ENCODE measurements around the gene NMNAT1.
A peak's percentile ranks its signal among the peaks of the same experiment; 100 is the strongest.
"Not testable (repeated sequence)": the region's sequence is repeated elsewhere in the genome, so short reads cannot be mapped to it uniquely, and the experiment has no call there.

NMNAT1 gene

GRCh38 chr1:10021992-10022391 lies 78.7 kb downstream of the NMNAT1 start:
- DNase-seq: not testable (repeated sequence)

DNA sequence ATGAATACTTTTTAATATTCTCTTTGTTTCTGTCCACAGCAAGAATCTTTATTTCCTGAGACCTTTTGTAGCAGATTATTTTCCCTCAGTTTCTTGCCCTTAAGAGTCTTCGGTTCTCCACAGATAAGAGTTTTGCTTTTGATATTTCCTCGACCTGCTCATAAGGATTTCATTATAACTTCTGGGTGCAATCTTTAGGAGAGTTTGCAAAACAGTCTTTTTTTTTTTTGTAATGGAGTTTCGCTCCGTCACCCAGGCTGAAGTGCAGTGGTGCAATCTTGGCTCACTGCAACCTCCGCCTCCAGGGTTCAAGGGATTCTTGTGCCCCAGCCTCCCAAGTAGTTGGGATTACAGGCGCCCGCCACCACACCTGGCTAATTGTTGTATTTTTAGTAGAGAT lies 79.4 kb downstream of the NMNAT1 start:
- DNase-seq: no peak

GRCh38 chr1:10025354-10025753 lies 82.1 kb downstream of the NMNAT1 start:
- DNase-seq: no peak

DNA sequence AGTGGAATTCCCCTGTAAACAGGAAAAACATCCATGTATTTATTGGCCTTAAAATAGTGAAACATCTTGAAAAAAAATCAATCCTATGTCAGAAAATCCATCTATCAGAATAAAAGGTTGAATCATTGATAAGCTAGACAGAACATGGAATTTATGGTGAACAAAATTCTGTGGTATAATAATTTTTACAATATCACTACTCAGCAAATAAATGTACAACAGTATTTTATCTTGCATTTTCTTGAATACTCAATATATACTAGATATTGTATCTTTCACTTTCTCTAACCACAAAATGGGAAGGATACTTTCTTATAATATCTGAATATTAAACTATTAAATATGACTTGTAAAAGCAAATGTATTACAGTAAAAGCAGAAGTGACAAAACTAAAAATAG lies 83.8 kb downstream of the NMNAT1 start:
- DNase-seq: no peak

- not testable (repeated sequence) for DNase-seq
These were observed 85.8 kb downstream of the NMNAT1 start for GRCh38 chr1:10028956-10029500.

DNA sequence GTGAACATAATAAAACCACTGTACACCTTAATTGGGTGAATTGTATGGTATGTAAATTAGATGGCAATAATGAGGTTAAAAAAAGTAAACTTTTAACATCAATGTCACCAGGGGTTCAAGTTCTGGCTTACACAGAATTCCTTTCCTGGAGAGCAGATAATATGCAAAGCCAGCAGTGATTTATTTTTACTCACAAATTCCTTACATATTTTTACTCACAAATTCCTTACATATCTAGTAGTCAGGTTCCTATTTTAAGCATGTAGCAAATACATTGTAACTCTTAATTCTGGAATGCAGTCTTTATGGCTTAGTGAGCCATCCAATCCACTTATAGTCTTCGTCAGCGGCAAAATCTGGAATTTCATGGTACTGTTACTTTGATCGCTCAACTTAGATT lies 88.2 kb downstream of the NMNAT1 start:
- DNase-seq: no peak

DNA sequence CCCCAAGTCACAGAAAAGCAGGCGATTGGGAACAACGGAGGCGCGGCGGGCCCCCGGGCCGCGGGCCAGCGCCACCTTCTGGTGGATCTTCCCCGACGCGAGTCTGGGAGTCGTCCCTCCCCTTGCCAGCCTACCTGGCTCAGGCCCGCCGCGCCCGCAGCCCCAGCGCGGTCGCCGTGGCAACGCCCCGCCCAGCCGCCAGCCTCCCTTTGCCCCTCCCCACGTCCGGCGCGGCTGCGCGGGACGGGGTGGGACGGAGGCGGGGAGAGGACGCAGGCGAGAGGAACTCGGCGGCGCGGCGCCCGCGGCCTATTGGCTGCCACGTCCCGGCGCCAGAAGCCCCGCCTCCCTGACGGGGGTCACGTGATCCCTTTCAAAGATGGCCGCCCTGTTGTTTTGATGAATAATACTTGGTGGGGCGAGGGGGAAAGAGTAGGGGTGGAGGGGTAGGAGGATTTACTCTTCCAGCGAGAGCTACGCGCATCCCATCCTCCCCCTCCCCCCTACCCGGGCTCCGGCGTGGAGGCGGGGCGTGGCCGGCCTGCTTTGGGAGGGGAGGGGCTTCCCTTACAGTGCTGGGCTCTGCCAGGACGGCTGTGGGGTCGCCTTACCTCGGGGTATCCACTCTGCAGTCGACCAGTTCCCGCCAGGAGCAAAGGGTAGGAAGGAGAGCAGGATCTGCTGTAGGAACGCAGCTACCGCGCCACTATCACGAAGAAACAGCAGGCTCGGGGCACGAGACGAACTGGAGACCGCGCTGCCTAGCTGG lies 89.5 kb downstream of the NMNAT1 start, which contains the start of gene UBE4B:
UBE4B (plus strand) TSS at position 369 of the 769 bp plus-strand sequence. CDS start 713 bp downstream, outside the sequence.
- DNase-seq: peak; percentile 95

DNA sequence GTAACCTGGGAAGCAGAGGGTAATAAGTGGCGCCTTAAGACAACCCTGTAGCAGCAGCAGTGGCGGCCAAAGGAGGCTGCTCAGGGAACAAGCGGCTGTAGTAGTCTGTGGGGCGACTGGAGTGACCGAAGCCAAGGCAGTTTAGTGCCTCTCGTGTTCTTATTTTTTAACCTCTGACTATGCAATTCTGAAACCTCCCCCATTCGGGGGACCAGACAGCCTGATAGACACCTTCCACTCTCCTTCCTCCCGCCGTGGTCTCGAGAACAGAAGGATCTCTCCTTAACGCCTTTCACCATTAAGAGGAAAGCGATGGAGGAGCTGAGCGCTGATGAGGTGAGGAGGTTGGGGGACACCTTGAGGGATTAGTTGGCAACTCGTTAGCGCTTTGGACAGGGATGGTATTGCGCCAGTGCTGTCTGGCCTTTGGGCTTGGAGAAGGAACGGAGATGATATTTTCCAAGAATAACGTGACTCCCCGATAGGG lies 90.1 kb downstream of the NMNAT1 start:
- no peak for DNase-seq

Measured in amniotic stem cell (primary cell).